Retina (tissue), 1 donor: ENCODE data around the gene TRIM4.
"Not testable (repeated sequence)": the region's sequence is repeated elsewhere in the genome, so short reads cannot be mapped to it uniquely, and the experiment has no call there.

Experiments
- DNase-seq: peaks from one replicate; pipeline ENCODE4 v3.0.0-alpha.2; 2016

The TRIM4 gene

GRCh38 chr7:99918959-99919813, at the start of gene TRIM4:
TSS of gene TRIM4 (minus strand) at chr7:99919530. CDS start at chr7:99919401, 129 bp downstream.
- peak; percentile 92 for DNase-seq

- DNase-seq = no peak
These were observed 39.4 kb upstream of the TRIM4 start for GRCh38 chr7:99958564-99959227.

- DNase-seq = no peak
These were observed 35.9 kb upstream of the TRIM4 start for GRCh38 chr7:99955247-99955646.

- not testable (repeated sequence) for DNase-seq
These were observed 35.3 kb upstream of the TRIM4 start for GRCh38 chr7:99954643-99955042.

GRCh38 chr7:99953649-99954048, 34.3 kb upstream of the TRIM4 start:
- DNase-seq = no peak

GRCh38 chr7:99952649-99953048, 33.3 kb upstream of the TRIM4 start:
- not testable (repeated sequence) for DNase-seq

GRCh38 chr7:99950819-99951218, 31.5 kb upstream of the TRIM4 start:
- DNase-seq = not testable (repeated sequence)

- no peak for DNase-seq
These were observed 30.4 kb upstream of the TRIM4 start for GRCh38 chr7:99949645-99950228.

- DNase-seq = no peak
These were observed 28.3 kb upstream of the TRIM4 start for GRCh38 chr7:99947608-99948007.

GRCh38 chr7:99944497-99945070, 25.3 kb upstream of the TRIM4 start:
- DNase-seq = no peak

GRCh38 chr7:99943641-99944496, 24.5 kb upstream of the TRIM4 start:
- DNase-seq = peak; percentile 9

- DNase-seq = no peak
These were observed 19.0 kb upstream of the TRIM4 start for GRCh38 chr7:99938296-99938695.

- DNase-seq = not testable (repeated sequence)
These were observed 15.7 kb upstream of the TRIM4 start for GRCh38 chr7:99935009-99935408.

GRCh38 chr7:99930376-99930775, 11.0 kb upstream of the TRIM4 start:
- DNase-seq = no peak

- DNase-seq = no peak
These were observed 10.4 kb upstream of the TRIM4 start for GRCh38 chr7:99929730-99930053.

- DNase-seq = peak; percentile 89
These were observed 9.8 kb upstream of the TRIM4 start, which contains the start of gene GJC3 for GRCh38 chr7:99928994-99929729. TSS of gene GJC3 (minus strand) at chr7:99929620. CDS start at chr7:99929620, 0 bp downstream.

- DNase-seq = no peak
These were observed 8.9 kb upstream of the TRIM4 start for GRCh38 chr7:99928188-99928587.

- no peak for DNase-seq
These were observed 8.2 kb upstream of the TRIM4 start for GRCh38 chr7:99927536-99927935.

GRCh38 chr7:99926321-99926720, 7.0 kb upstream of the TRIM4 start:
- no peak for DNase-seq

- no peak for DNase-seq
These were observed 3.9 kb upstream of the TRIM4 start for GRCh38 chr7:99923200-99923599.

GRCh38 chr7:99920149-99920548, 819 bp upstream of the TRIM4 start:
- DNase-seq = no peak

- DNase-seq = no peak
These were observed 433 bp upstream of the TRIM4 start for GRCh38 chr7:99919814-99920112.
